Activated gamma-delta T cell treated with Interleukin-2 at 50 U/mL for 16 hours (primary cell): ENCODE data around the gene CCDC3.

Experiments used
- DNase-seq: peaks from one replicate; pipeline ENCODE4 v3.0.0-alpha.2; 2020

Gene CCDC3

DNA sequence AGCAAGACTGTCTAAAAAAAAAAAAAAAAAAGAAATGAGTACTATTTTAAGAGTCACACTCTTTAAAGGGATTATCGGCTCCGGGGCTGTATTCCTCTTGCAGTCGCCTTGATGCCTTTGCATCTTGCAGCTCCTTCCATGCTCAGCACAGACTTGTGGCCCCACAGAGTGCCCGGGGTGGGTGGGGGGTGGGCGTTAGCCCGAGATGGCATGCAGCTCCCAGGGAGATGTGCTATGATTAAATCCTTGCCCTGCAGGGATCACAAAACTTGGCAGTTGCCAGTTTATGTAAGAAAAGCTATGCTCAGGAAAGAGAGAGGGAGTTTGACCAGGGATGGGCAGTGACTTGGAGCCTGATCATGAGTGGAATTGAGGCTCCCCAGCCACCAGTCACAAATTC lies 81.9 kb downstream of the CCDC3 start:
- DNase-seq: no peak

DNA sequence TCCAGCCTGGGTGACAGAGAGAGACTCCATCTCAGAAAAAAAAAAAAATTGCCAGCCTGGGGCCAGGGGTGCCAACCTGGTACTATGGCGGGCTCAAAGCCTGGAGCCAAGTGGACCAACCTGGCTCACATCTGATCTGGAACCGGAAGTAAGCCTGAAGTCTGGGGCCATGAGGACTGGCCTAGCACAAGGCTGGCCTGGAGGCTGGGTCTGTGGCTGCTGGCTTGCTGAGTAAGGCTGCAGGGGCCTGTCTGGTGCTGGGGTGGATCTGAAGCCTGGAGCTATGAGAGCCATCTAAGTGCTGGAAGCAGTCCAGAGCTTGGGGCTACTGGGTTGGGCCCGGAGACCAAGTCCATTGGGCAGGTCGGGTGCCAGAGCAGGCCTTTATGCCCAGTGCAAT lies 84.9 kb downstream of the CCDC3 start:
- DNase-seq: no peak

DNA sequence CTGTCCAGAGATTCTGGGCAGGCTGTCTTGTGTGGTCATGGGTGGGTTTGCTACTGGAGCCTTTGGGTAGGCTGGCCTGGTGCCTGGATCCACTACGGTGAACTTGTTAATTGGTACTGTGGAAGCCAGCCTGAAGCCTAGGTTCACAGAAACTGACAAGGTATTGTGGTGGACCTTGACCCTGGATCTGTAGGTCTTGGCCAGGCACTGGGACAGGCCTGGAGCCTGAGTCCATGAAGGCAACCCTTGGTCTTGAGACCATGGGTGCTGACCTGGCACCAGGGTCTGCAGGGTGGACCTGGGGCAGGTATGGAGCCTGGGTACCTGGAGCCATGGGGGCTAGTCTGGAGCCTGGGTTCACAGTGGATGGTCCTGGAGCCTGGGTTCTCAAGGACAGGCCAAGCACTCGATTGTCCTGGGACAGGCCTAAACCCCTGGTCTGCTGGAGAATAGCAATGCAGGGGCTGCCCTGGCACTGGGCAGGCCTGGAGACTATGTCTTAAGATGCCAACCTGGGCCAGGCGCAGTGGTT lies 85.8 kb downstream of the CCDC3 start:
- no peak for DNase-seq

DNA sequence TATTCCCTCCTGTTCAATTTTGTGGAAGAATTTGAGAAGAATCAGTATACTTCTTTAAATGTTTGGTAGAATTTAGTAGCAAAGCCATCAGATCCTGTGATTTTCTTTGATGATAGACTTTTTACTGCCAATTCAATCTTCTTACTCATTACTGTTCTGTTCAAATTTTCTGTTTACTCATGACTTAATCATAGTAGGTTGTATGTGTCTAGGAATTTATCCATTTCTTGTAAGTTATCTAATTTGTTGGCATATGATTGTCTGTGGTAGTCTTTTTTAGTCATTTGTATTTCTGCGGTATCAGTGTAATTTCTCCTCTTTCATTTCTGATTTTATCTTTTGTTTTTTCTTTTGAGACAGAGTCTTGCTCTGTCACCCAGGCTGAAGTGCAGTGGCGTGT lies 87.4 kb downstream of the CCDC3 start:
- DNase-seq: no peak

DNA sequence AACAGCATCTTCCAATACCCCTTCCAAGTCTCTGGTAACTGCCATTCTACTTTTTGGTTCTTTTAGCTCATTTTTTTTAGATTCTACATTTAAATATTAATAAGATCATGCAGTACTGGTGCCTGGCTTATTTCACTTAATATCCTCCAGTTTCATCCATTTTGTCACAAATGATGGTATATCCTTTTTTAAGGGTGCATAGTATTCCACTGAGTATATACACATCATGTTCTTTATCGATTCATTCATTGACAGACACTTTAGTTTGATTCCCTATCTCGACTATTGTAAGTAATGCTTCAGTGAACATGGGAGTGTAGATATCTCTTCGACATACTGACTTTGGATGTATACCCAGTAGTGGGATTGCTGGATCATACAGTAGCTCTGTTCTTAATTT lies 89.7 kb downstream of the CCDC3 start:
- DNase-seq: no peak

DNA sequence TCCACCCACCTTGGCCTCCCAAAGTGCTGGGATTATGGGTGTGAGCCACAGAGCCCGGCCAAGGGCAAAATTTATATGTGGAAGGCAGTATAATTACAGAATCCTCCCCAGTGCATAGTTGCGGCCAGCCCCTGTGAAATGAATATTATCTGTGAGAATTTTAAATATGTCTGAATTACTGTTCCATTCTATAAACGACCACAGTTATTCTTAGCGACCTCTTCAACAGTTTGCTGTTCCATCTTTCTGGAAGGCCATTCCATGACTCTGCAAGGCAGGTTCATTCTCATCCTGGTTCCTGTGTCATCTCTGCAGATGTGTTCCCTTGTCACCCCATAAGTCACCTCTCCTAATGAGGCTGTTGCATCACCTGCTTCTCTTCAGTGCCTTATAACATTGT lies 90.7 kb downstream of the CCDC3 start:
- DNase-seq: no peak

DNA sequence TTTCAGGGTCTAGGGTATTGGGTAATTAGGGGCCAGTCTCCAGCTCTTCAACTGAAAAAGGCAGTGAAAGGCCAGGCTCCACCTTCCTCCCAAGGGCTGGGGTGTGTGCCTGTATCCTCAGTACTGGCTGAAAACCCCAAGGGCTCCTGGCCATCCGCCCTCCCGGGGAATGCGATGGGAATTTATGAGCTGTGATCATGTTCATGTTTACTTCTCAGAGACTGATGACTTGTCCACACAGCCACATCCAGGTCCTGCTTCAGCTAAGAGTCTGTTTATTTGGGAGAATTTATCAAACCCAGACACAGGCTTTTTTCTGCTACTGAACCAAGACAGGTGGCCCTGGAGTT lies 91.7 kb downstream of the CCDC3 start:
- no peak for DNase-seq

DNA sequence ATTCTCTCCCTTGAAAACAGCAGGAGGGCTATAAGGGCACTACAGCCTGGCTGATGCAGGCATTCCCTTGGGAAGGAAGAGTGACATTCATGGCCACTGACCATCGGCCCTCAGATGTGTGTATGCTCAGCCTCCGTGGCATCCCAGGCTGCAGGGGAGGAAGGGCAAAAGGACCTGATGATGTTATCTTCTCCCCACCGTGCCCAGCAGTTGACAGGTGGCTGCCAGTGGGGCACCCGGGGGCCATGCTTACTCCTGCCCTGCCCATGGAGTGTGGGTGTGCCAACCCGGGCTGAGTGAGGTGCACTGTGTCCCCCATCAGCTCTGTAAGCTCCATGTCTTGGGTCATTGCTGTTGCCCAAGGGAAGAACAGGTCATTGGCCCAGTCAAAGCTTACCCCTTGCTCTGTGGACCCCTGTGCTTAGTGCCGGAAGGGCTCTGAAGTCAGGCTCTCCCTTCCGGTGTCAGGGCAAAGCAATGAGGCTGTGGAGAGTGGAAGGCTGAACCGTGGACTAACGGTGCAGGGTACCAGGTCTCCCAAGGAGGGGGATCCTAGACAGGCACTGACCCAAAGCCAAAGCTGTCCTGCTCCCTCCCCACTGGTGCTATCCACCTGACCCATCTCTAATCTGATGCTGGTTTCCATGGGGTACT lies 92.2 kb downstream of the CCDC3 start:
- no peak for DNase-seq

DNA sequence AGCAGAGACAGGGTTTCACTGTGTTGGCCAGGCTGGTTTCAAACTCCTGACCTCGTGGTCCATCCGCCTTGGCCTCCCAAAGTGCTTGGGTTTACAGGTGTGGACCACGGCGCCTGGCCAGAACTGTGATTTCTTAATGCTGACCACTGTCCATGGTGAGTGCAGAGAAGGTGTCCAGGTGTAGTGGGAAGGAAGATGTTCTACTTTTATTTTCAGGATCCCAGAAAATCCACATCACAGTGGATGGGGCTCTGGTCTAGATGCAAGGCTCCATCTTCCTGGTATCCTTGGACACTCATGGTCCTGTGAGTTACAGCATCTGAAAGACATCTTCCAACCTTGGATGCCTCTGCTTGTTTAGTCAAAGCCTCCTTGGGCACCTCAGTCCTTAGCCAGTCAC lies 92.7 kb downstream of the CCDC3 start:
- DNase-seq: no peak

DNA sequence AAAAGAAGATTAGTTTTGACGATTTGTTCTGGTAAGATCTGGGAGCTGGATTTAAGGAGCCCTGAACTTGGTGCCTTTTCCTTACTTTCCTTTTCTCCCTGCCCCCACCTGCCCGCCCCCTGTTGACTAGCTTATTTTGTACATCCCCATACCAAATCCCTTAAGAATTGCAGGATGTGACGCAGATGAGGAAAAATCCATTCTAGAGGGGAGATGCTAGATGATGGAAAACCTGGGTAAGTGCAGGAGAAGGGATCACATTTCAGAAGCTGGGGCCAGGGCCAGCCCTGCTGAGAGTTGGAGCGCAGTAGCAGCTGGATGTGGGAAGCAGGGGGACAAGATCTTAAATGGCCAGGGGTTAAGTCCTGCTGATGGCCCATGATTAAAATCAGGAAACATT lies 93.9 kb downstream of the CCDC3 start:
- DNase-seq: no peak

DNA sequence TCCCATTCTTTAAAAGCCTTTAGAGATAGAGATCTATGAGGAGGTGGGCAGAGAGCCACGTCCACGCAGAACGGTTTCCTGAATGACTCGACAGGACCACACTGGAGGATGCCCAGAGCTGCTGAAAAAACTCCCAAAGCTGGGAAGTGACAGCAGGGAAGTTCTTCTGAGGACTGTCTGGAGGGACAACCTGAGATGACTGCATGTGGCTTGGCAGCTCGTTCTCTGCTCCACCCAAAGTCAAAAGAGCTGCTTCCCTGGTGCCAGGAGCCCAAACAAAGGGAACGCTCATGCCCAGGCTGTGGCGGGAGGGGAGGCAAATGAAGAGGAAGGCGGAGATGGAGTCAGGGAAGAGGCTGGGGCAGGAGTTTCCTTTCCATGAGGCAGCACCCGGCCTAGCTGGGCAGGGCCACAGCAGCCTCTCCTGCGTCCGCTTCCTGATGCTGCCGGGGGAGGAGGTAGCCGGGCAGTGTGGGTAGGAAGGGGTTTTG lies 95.4 kb downstream of the CCDC3 start:
- DNase-seq: no peak

DNA sequence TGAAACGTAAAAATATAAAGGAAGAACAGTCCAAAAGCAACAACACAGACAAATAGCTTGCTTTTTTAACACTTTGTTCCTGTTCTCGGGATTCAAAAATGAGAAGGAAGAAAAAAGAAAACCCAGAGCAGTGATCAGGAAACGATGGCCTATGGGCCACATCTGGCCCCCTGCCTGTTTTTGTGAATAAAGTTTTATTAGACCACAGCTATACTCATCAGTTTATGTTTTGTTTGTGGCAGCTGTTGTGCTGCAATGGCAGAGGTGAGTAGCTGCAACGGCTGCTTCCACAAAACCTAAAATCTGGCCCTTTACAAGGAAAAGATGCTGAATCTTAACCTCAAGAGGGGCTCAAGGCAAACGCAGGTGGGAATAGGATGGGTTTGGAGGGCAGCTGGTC lies 96.4 kb downstream of the CCDC3 start:
- no peak for DNase-seq

DNA sequence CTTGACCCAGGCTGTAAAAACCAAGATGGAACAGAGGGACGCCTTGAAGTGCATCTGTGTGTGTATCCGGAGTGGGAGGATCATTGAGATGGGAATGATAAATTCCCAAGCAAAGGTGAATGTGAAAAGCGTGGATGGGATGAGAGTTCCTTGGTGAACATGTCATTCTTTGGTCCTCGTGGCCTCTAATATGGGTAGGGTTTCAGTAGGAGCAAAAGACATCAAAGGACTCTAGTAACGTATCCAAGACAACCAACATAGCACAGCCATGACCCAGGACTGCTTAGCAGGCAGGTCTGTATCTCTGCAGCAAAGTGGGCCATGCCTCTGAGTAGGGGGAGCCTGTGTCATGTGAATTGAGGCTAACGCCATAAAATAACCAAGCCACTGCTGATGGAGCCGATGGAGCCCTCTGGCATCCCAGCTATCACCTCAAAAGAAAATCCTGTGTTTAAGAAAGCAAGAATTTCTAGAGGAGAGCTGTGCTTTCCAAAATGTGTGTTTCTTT lies 98.6 kb downstream of the CCDC3 start:
- DNase-seq: no peak

DNA sequence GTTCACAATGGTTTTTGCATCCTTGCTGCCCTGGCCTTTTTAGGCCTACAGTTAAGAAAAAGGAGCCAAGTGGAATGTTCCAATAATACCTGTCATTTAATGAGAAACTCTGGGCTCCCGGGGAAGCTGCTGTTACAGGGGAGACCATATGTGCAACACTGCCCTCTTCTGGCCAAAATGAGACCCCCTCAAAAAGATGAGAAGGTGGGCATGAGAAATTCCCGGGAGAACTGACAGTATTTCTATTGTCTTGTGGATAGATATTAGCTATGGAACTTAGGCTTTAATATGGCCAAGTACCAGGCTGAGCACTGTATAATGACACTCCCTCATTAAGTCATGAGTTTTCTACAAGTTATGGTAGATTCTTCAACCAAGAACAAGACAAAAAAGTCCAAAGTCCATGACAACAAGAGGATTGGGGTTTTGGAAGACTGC lies 99.4 kb downstream of the CCDC3 start:
- peak; percentile 42 for DNase-seq

DNA sequence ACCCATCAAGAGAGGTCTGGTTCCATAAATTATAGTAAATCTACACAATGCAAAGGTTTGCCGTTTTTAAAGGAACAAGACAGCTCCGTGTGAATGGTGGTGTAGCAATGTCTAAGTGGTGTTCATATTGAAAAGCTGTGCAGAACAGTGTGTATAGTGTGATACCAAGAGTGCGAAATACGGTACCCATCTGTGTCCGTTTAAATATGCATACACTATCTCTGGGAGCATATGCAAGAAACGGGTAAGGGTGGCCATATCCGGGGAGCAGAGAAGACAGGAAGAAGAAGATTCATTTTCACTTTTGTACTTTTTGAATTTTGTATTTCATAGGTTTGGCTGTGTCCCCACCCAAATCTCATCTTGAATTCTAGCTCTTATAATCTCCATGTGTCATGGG lies 102.0 kb downstream of the CCDC3 start:
- no peak for DNase-seq

DNA sequence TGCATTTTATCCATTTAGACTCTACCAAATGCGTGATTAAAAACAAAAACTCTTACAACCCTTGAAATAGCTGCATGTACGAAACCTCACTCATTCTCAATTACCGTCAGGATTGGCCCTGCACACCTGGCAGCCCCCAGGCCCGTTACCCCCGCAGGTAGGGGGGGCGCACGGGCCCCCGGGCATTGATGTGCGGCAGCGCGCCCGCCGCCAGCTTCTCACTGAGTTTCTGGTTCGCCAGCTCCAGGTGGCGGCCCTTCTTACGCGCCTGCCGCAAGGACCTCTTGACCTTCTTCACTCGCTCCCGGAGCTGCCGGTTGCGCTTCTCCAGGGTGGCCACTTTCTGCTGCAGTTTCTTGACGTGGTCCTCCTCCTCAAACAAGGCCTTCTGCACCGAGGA lies 103.2 kb downstream of the CCDC3 start:
- no peak for DNase-seq

DNA sequence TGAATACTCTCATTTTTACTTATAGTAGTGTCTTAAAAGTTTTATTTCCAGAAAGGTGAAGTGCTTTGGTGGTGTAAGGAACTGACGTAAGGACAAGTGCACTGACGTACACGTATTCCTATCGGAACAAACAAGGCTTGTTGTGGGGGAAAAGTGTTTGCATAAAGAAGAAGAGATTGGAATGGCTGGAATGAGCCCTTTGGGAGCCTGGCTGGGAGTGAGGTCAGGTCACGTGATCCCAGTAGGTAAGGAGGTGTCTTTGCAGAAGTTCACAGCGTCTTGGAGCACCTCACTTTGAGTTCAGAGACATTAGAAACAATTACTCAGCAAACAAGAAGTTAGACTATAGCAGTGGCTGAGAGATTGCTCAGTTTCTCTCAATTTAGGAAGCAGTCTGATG lies 104.2 kb downstream of the CCDC3 start:
- DNase-seq: no peak

DNA sequence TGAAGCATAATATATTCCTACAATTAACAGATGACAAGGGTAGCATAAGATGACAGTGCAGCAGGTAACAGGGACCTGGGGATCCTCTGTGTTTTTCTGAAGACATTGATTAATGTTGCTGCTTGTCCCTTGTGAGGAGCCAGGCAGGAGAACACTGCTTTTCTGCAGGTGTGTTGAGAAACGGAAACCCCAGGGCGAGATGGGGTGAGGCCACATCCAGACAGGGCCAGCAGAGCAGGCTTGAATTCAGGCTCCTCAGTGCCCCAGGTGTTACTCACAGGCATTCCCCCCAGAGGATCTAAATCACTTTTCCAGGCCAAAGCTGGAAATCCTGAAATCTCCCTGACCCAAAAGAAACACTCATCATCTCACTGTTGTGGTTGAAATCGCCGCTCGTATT lies 105.3 kb downstream of the CCDC3 start:
- no peak for DNase-seq

DNA sequence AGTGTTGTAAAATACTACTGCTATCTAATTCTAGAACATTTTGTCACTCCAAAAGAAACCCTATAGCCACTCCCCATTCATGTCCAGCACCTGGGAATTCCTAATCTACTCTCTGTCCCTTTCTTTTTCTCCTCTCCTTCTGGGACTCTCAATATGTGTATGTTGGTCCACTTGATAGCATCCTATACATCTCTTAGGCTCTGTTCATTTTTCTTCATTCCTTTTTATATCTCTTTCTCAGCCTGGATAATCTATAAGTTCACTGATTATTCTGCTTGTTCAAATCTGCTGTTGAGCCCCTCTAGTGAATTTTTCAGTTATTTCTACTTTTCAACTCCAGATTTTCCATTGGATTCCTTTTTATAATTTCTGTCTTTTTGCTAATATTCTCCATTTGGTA lies 108.6 kb downstream of the CCDC3 start:
- no peak for DNase-seq

DNA sequence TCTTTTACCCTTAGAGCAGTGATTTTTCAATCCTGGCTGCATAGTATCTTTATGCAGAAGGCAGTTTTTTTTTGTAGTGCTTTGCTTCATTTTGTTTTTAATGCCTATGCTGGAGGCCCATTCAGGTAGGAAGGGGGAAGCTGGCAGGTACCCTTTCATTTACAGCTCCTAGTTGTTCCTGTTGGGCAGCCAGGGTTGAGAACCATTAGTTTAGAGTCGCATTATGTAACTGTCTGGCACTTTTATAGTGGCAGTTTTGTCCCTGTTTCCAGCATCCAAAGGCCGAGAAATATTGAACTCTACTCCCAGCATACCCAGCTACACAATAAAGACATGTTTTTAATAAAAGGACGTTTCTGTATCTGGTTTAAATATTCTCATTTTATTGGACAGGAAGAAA lies 110.6 kb downstream of the CCDC3 start:
- DNase-seq: no peak

DNA sequence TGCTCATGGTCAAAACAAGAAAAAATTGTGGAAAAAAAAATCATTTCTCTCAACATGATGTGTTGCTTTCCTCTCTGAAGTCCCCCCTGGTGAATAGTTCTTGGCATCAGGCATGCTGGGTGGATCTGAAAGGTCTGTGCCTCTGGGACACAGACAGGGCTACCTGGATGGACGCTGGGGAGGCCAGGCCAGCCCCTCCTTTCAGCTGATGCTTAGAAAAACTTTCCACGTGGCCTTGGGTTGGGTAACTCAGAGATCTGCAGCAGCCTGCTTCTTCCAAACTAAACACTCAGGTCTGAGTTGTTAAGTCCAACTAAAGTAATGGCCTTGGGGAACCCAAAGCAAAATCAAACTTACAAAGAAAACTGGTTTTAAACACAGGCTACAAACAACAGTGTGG lies 113.0 kb downstream of the CCDC3 start:
- DNase-seq: no peak

DNA sequence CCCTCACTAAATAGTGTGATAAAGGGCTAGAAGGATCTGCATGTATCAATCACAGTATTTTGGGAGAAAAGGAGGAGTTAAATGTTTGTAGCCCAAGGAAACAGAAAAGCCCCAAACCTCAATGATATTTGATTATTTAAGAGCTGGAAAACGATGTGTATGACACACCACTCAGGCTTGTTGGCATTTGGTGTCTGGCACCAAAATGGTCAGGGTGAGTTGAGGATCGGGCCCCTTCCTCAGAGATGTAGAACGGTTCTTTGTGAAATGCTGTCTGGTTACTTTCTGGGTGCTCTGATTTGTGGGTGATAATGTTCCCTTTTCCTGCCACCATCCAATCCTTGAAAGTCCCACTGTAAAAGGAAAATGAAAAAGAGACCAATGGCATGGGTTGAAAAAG lies 113.7 kb downstream of the CCDC3 start:
- DNase-seq: no peak

DNA sequence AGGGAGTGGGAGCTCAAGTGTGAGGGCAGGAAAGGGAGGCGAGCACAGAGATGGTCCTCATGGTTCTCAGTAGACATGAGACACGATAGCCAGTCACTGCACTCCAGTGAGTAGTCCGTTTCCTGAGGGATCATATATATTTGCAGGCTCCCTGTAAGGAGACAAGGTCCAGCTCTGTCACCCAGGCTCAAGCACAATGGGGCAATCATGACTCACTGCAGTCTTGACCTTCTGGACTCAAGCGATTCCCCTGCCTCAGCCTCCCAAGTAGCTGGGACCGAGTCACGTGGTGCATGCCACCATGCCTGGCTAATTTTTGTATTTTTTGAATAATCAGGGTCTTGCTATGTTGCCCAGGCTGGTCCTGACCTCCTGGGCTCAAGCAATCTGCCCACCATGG lies 116.7 kb downstream of the CCDC3 start:
- DNase-seq: no peak

DNA sequence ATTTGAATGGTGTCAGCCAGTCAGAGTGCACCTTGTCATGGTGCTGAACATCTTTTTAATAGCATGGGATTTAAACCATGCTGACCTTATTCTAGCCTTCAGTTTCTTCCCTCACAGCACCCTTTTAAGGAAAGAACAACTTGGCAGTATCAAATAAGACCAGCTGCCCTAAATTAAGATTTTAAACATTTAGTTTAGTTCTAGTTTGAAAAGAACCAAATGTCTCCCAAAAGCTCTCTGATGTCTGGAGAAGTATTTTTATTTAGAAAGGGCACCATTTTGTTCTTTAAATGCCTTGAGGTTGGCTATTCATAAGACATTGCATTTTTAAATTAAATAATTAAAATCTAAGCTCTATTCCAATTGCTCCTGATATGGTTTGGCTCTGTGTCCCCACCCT lies 121.1 kb downstream of the CCDC3 start:
- DNase-seq: no peak

DNA sequence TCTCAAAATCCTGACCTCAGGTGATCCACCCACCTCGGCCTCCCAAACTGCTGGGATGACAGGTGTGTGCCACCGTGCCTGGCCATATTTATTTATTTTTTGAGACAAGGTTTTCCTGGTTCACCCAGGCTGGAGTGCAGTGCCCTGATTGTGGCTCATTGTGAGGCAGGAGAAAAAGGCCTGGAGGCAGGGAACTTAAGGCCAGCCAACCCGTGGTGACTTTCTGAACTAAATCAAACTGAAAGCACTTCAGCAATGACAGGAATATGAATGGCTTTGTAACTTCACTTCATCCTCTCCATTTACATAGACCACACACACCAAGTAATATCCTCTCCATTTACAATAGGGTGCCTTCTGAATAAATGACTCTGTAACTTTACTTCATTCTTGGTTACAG lies 124.4 kb downstream of the CCDC3 start:
- DNase-seq: no peak
